Astrocyte (in vitro differentiated cells and primary cell): Measurements from ENCODE around the gene YIF1B.

Source experiments
- EZH2 ChIP-seq: IDR thresholded peaks from 2 replicates; pipeline ENCODE4 v1.6.1; 2012; ENCODE audit warnings: mild to moderate bottlenecking, low read length, inconsistent platforms; ENCODE audit not compliant: insufficient read depth
- TF ChIP-seq, protein P1 (sequence below): IDR thresholded peaks from 2 replicates; pipeline ENCODE4 v1.5.1; 2011; ENCODE audit warnings: low read depth, mild to moderate bottlenecking, inconsistent platforms, low read length, moderate library complexity; ENCODE audit not compliant: insufficient read depth

DNA sequence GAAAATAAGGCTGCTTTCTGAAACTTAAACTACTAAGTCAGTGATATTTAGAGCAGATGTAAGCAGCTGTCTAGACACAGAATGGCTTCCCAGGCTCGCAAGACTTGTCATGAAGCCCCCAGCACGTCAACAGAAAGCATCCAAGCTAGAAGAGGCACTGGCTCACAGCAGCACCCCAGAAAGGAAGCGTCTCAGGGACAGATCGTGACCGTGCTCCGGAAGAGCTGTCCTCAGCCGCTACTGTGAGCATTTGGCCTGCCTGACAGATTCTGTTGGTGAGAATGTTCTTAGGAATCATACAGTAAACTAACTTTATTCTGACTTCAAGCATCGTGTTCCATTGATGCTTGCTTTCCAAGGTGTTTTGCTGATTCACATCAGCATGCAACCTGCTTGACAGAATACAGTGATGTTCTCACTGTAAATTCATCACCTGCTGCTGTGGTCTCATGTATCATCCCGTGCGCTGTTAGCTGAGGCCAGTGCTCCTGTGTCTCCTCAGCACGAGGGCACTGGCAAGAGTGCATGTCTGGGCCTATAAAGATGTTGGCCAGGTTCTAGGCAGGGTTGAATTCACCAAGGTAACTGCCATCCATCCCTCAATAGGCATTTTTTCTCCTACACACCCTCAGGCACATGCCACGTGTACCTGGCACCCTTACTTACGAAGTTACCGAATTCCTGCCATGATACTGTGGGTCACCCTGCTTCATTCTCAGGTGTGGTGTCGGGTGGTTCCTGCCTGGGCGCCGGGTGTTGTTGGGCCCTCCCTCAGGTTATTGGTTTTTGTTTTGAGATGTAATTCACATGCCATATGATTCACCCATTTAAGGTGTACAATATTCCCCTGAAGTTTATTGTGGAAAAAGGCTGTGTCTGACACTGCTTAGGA is 35.5 kb downstream of the YIF1B start:
- TF ChIP-seq, protein P1, sequence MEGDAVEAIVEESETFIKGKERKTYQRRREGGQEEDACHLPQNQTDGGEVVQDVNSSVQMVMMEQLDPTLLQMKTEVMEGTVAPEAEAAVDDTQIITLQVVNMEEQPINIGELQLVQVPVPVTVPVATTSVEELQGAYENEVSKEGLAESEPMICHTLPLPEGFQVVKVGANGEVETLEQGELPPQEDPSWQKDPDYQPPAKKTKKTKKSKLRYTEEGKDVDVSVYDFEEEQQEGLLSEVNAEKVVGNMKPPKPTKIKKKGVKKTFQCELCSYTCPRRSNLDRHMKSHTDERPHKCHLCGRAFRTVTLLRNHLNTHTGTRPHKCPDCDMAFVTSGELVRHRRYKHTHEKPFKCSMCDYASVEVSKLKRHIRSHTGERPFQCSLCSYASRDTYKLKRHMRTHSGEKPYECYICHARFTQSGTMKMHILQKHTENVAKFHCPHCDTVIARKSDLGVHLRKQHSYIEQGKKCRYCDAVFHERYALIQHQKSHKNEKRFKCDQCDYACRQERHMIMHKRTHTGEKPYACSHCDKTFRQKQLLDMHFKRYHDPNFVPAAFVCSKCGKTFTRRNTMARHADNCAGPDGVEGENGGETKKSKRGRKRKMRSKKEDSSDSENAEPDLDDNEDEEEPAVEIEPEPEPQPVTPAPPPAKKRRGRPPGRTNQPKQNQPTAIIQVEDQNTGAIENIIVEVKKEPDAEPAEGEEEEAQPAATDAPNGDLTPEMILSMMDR = no peak
- TF ChIP-seq EZH2 = no peak
